Measurements from ENCODE around the gene STAC2. TPM values are rescaled to one million over a fixed set of nuclear protein-coding genes. Genes with fewer than 3 reads are reported as not detected.
"Not testable (repeated sequence)": the region's sequence is repeated elsewhere in the genome, so short reads cannot be mapped to it uniquely, and the experiment has no call there.

Gene STAC2
- total RNA-seq: not detected in 2 replicates

DNA sequence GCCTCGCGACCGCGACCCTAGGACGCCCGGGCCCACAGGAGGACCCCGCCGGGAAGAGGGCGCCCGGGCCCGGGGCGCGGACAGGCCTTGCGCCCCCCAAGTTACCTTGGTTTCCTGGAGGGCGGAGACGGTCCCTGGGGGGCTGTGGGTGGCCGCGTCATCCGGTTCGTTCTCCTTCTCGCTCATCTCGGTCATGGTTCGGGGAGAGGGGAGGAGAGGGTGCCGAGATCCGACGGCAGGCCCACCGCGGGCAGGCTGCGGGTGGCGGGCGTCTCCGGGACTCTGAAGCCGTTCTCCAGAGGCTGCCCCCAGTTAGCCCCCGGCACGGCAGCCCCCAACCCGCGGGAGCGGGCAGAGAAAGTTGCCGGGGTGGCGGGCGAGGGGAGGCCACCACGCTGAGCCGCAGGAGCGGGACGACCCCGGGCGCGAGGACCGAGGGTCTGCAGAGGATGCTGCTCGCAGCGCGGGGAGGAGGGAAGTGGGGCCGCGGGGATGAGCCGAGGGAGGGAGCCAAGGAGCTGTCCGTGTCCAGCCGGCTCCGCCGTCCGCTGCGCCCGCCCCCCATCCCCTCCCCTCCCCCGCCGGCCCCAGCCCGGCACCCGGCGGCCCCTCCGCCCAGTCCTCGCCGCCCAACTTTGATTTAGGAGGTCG is at the start of gene STAC2:
TSS of gene STAC2 (minus strand) at position 638 of the 651 bp plus-strand sequence. CDS start at position 195, 443 bp downstream.
- DNase-seq (ENCODE audit: low read depth, low spot score): no peak

DNA sequence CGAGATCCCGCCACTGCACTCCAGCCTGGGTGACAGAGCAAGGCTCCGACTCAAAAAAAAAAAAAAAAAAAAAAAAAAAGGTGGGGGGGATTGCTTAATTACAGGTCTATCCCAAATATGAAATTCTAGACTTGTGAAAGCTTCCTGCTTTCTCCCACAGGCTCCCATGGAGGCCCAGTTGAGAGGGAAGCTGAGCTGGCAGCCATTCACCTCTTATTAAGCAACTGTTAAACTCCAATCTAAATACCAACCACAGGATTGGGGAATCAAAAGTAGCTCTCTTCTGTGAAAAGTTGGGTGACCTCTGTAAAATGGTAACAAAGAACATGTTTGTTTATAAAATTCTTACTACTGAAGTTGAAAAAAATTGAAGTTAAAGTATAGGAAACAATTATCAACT is 45.8 kb upstream of the STAC2 start:
- no peak for DNase-seq (ENCODE audit: low read depth, low spot score)

DNA sequence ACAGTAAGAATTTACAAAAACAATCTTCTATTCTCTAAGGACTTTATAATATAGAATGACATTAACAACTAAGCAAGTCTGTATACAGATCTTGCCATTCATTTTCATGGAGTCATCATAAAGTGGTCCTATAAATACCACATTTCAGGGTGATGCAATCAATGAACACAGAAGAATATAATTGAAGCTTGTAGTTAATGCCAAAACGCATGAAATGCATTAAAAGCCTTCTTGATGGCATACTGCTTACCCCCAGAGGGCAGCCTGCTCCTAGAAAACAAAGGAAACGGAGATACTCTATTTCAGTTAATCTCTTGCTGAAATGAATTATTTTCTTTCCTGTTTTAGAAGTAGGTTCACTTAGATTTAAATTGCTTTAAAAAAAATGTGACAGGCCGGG is 45.2 kb upstream of the STAC2 start:
- no peak for DNase-seq (ENCODE audit: low read depth, low spot score)

DNA sequence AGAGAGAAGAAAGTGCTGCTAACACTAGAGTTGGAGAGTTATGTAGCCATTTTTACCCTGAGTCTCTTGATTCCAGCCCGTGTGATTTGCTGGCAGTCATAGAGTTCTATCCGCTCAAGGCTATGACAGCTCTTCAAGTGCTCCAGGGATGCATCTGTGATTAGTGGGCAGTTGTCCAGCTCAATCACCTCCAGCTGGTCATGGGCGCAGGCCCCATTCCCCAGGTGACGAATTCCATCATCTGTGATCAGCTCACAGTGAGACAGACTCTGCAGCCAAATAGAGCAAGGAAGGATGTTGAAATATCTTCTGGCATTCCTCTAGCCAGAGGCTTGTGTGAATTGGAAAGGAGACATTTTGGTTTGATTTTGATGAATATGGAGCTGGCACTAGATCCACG is 38.4 kb upstream of the STAC2 start:
- no peak for DNase-seq (ENCODE audit: low read depth, low spot score)

- no peak for DNase-seq (ENCODE audit: low read depth, low spot score)
Observed at GRCh38 chr17:39261286-39261685, 35.5 kb upstream of the STAC2 start.

DNA sequence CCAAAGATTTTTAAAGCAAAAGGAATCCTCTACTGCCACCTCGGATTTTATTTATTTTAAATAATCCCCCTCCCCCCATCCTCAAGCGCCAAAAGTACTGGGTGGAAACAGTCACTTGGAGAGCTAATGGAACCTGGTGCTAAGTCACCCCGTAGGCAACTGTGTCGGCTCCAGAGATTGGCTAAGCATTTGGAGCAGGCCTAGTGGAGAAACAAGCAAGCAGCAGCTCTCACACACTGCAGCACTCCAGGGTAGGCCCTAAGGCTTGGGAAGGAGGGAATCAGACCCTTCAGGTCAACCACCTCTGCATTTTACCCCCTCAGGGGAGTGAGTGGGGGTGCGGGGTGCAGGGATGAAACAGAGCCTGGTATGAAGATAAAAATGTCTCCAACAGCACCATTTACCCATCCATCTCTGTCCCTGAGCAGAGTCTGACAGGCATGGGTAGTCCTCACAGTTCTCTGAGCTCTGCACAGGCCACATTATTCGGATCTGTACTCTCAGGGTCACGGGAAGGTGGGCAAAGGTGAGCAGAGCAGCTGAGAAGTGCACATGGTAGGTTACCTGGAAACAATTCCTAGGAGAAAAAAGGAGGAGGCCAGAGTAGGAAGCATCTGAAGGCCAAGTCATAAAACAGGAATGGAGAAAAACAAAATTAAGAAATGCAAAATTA is 27.2 kb upstream of the STAC2 start:
- DNase-seq (ENCODE audit: low read depth, low spot score): no peak

DNA sequence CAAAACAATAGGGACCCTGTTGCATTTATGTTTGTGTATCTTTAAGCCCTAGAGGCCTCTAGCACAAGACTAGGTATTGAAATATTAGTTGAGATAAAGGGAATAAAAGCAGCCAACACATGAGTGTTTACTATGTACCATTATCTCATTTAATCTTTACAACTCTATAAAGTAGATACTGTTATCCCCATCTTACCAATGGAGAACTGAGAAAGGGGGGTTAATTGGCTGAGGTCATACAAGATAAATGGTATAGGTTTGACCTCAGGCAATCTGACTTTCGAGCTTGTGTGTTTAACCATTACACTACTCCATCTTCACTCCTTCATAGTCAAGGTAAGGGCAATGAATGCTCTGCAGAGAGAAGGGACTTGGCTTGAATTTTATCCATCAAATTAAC is 26.3 kb upstream of the STAC2 start:
- DNase-seq (ENCODE audit: low read depth, low spot score): no peak

DNA sequence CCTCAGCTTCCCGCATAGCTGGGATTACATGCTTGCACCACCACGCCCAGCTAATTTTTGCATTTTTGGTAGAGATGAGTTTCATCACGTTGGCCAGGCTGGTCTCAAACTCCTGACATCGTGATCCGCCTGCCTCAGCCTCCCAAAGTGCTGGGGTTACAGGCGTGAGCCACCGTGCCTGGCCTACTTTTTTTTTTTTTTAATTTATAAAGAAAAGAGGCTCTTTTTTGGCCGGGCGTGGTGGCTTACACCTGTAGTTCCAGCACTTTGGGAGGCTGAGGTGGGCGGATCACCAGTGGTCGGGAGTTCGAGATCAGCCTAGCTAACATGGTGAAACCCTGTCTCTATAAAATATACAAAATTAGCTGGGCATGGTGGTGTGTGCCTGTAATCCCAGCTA is 24.3 kb upstream of the STAC2 start:
- not testable (repeated sequence) for DNase-seq (ENCODE audit: low read depth, low spot score)

- DNase-seq (ENCODE audit: low read depth, low spot score): no peak
Observed at GRCh38 chr17:39246274-39246673, 20.5 kb upstream of the STAC2 start.

DNA sequence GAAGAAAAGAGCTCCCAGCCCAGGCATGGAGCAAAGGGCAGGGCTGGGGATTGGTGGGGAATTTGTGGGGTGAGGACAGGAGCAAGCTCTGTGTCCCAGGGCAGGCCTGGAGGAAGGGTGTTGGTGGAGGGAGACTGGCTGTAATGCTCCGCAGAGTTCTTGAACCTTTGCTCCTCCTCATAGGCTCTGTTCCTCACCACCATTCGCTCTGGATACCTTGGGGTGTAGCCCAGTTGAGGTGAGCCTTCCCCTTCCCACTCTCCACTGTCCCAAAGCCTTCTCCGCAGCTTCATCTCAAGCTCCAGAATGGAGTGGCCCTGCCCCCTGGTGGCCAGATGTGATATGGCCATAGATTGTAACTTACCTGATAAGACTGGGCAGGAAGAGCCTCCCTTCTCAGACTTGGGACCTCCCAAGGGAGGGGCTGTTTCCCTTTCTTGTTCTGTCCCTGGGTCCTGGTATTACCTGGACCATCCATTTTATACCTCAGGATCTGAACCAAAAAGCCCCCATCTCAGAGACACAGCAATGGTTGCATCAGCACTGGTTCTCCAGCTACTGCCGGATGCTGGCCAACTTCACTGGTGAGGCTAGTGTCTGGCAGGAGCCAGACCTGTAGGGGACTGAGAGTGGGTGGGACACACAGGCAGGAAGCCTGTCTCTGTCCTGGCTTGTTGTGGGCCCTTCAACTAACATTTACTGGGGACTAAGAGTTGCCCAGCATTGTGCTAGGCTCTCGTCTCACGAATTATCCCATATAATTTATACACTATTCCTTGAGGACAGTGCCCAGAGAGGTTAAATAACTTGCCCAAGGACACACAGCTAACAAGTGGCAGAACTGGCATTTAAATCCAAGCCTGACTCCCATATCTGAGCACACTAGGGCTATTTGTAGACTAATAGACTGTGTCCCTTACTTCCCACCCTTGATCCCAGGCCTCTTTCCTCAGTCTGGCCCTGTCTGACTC is 19.1 kb upstream of the STAC2 start:
- DNase-seq (ENCODE audit: low read depth, low spot score): peak; percentile 40

- DNase-seq (ENCODE audit: low read depth, low spot score): no peak
Observed at GRCh38 chr17:39244016-39244599, 18.4 kb upstream of the STAC2 start.

GRCh38 chr17:39243155-39243554 is 17.4 kb upstream of the STAC2 start:
- DNase-seq (ENCODE audit: low read depth, low spot score): no peak

DNA sequence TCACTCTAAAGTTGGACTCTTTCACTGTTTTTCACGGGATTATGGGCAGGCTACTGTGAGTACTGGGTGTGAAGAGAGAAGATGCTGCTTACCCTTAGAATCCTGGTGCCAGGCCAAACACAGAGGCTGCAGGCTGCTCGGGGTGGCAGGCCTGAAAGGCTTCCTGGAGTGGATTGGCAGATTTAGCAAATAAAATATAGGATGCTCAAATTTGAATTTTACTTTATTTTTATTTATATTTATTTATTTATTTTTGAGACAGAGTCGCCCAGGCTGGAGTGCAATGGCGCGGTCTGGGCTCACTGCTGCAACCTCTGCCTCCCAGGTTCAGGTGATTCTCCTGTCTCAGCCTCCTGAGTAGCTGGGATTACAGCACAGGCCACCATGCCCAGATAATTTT is 14.9 kb upstream of the STAC2 start:
- DNase-seq (ENCODE audit: low read depth, low spot score): no peak

DNA sequence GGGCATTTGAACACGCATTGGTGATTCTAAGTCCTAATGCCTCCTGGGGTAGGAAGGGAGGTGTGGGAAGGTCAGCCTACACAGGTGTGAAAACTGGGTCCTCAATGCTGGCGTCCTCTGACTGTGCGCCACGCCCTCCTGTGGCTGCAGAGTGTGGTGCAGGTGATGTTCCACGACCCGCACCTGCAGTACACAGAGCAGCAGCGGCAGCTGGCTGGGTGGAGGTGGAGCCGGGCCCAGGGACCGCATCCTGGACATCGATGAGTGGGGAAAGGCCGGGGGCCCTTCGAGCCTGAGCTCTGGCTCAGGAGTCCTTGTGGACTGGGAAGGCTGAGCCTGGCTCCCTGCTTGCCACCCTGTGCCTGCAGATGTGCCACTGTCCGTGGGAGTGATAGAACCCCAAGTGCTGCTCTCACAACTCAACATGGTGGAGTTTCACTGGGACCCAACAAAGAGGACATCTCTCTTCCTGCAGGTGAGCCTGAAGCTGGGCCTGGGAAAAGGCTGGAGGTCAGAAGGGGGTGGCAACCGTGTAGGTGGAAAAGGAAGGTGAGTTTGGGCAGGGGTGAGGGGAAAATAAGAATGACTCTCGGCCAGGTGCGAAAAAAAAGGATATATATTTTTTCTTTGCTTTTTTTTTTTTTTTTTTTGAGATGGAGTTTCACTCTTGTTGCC is 14.0 kb upstream of the STAC2 start:
- DNase-seq (ENCODE audit: low read depth, low spot score): no peak

DNA sequence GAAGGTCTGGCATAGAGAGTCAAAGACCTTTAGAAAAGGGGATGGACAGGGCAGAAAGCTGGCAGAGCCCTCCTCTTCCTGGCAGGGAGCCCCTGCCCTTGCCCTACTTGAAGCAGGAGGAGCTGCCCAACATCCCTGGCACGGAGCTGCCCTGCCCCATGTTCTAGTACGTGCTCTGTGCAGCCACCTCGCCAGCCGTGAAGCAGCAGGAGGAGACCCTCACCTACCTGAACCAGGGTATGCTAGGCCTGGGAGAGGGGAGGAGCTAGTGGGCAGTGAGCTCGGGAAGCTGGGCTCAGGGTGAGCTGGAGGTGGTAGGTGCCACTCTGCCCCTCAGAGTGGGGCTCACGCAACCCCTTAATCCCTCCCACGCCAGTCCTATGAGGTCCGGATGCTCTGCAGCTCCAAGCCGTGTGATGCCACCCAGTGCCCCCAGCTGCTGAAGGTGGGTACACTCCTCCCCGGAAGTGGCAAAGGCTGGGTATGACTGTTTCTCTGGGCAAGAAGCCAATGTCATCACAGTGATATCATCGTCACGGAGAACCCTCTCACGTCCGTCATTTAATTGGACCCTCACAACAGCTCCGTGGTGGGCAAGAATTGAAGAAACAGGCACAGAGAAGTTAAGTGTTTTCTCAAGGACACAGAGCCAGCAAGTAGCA is 12.7 kb upstream of the STAC2 start:
- no peak for DNase-seq (ENCODE audit: low read depth, low spot score)

DNA sequence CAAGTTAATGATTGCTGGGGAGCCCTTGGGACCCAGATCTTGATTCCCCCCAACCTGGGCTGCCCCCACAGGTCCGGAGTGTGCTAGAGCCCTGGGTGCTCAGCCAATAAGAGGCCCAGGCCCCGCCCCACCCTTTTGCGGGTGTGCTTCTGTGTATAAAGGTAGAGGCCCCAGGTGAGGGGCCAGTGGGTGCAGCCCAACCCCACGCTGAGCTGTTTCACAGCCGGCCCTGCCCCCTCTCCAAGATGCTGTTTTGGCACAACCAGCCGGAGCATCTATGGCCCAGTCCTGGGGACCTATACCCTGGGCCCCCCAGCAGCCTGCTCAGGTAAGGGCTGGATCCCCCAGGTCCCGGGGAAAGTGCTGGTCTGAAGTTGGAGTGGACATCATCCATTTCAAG is 11.8 kb upstream of the STAC2 start:
- no peak for DNase-seq (ENCODE audit: low read depth, low spot score)

DNA sequence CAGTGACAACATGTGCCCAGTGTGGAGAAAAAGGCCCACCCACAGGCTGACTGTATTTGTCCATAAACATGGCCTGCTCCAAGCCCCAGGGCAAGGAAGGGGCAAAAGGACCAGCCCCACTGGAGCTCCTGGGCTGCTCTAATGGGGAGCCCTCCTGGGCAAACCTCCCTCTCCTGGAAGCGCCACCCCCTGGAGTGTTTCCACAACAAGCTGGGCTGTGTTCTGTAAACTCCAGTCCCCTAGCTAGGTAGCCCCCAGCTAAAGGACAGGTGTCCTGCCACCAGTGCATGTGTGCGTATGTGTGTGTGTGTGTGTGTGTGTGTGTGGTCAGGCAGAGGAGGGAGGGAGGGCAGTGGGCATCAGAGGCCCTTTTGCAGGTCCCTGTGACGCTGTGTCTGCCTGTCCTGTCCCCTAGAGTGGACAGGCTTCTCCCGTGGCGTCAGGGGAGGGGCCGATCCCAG is 11.3 kb upstream of the STAC2 start:
- DNase-seq (ENCODE audit: low read depth, low spot score): no peak

DNA sequence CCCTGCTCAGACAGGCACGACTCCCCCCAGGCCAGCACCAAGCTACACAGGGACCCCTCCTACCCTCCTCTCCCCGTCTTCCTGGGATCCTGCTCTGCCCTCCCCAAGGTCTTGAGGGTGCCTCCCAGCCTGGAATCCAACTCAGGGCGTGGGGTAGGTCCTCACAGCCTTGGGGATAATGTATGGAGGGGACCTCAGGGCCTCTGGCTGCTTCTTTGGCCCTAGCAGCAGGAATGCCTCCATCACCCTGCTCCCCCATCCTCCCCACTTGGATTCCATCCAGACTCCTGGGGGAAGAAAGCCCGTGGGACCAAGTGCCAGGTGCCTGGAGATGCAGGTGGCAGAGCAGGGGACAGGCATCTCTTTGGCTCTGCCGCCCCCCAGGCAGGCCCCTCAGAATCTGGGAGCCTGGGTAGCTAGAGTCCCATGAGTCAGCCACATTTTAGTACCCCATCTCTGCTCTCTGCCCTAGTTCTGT is 10.7 kb upstream of the STAC2 start:
- no peak for DNase-seq (ENCODE audit: low read depth, low spot score)

DNA sequence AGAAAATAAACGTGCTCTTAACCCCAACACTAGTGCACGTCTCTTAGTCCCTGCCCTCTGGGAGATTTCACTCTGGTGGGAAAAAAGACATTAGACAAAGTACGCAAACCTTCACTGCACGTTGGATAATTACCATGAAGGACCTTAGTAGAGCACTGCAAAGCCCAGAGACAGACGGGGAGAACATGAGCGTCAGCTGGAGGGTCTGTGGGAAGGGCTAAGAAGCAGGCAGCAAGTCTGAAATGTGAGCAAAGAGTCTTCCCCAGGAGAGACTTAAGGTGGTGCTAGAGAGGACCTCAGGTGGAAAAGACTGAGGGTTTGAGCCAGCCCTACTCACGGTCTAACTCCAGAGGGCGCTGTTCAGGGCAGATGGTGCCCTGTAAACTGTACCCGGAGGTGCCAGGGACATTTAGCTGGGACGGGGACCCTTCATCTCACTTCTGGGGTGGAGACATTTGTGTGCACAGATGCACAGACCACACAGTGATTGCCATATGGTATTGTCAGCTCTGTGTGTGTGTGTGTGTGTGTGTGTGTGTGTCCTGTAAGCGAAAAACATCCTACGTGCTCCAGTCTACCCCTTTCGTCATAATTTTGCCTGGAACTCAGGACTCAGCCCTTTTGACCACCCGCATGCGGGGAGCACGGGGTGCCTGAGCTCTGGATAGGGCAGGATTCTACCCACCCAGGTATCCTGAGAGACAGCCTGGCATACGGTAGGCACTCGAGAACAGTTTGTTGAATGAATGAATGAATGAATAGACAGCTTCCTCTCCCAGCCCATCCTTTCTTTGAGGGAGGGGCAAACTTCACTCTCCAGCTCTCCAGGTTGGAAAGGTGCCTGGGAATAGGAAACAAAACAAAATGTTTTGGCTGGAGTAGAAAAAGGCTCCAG is 10.1 kb upstream of the STAC2 start:
- peak; percentile 15 for DNase-seq (ENCODE audit: low read depth, low spot score)
